Measurements from ENCODE around the gene CYTH1.

CYTH1 gene

GRCh38 chr17:78804777-78805176 is 22.7 kb upstream of the CYTH1 start:
- Histone ChIP-seq H3K36me3 (ENCODE audit: control insufficient read depth, insufficient read depth, low read length) (peaks cover 45% of the 10 kb centered on the region), H3K27me3 (replicated peaks; ENCODE audit: control insufficient read depth, insufficient read depth, low read length) (no peaks in the 10 kb centered on the region), H3K4me3 (replicated peaks; ENCODE audit: low read depth, low read length) (no peak overlapping the region)
- DNase-seq (ENCODE audit: extremely low read depth, insufficient read length) = no peak
- no peak for TF ChIP-seq CTCF (IDR thresholded peaks at IDR 0.05; ENCODE audit: insufficient read depth, low read length, poor library complexity, severe bottlenecking)

DNA sequence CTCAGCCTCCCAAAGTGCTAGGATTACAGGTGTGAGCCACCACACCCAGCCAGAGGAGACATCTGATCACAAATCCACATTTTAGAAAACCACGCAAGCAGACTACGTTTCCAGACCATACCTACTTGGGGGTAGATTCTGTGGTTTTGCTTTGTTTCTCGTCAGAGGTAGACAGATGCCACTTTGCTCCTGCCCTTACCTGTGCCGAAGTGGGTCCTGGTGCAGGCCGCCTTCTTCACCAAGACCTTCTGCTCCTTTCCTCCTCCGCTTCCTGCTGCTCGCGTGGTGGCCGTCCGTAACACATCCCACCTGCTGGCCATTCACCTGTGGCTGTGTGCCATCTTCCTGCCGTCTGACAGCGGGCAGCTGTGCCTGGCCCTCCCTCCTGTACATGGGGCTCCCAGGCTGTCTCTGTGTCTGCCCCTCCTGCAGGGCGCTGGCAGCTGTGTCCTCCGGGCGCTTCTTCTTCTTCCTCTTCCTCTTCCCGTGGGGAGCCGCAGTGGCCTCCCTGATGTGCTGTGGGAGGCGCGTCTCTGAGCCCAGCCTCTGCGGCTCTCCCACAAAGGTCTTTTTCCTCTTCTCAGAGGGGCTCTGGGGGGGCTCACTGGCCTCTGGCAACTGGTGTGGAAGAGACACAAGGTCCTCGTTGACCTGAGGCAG is 21.2 kb upstream of the CYTH1 start:
- H3K4me3 ChIP-seq (replicated peaks; ENCODE audit: low read depth, low read length) = no peak overlapping the region
- TF ChIP-seq CTCF (IDR thresholded peaks at IDR 0.05; ENCODE audit: insufficient read depth, low read length, poor library complexity, severe bottlenecking) = no peak
- DNase-seq (ENCODE audit: extremely low read depth, insufficient read length) = no peak
- H3K36me3 ChIP-seq (ENCODE audit: control insufficient read depth, insufficient read depth, low read length) = peaks cover 50% of the 10 kb centered on the region
- no peaks in the 10 kb centered on the region for H3K27me3 ChIP-seq (replicated peaks; ENCODE audit: control insufficient read depth, insufficient read depth, low read length)

DNA sequence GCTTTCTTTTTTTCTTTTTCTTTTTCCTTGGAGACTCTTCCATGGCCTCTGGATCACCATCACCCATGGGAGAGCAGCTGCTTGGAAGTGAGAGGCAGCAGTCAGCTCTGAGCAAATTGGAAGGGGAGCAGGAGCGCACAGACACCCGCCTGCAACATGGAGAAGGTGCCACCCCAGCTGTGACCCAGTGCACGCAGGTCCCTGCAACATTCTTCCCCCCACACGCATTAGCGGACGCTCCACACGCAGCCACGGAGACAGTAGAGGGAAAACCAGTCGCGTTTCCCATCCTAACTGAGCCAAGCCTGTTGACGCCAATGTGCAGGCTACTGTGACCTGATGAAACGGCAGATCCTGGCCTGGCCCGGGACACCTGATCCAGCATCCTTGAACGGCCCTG is 20.4 kb upstream of the CYTH1 start:
- TF ChIP-seq CTCF (IDR thresholded peaks at IDR 0.05; ENCODE audit: insufficient read depth, low read length, poor library complexity, severe bottlenecking) = no peak
- H3K27me3 ChIP-seq (replicated peaks; ENCODE audit: control insufficient read depth, insufficient read depth, low read length) = no peaks in the 10 kb centered on the region
- no peak for DNase-seq (ENCODE audit: extremely low read depth, insufficient read length)
- peaks cover 54% of the 10 kb centered on the region for H3K36me3 ChIP-seq (ENCODE audit: control insufficient read depth, insufficient read depth, low read length)
- no peak overlapping the region for H3K4me3 ChIP-seq (replicated peaks; ENCODE audit: low read depth, low read length)

GRCh38 chr17:78802008-78802407 is 19.9 kb upstream of the CYTH1 start:
- no peak overlapping the region for H3K4me3 ChIP-seq (replicated peaks; ENCODE audit: low read depth, low read length)
- TF ChIP-seq CTCF (IDR thresholded peaks at IDR 0.05; ENCODE audit: insufficient read depth, low read length, poor library complexity, severe bottlenecking) = no peak
- DNase-seq (ENCODE audit: extremely low read depth, insufficient read length) = no peak
- H3K36me3 ChIP-seq (ENCODE audit: control insufficient read depth, insufficient read depth, low read length) = peaks cover 52% of the 10 kb centered on the region
- H3K27me3 ChIP-seq (replicated peaks; ENCODE audit: control insufficient read depth, insufficient read depth, low read length) = no peaks in the 10 kb centered on the region

DNA sequence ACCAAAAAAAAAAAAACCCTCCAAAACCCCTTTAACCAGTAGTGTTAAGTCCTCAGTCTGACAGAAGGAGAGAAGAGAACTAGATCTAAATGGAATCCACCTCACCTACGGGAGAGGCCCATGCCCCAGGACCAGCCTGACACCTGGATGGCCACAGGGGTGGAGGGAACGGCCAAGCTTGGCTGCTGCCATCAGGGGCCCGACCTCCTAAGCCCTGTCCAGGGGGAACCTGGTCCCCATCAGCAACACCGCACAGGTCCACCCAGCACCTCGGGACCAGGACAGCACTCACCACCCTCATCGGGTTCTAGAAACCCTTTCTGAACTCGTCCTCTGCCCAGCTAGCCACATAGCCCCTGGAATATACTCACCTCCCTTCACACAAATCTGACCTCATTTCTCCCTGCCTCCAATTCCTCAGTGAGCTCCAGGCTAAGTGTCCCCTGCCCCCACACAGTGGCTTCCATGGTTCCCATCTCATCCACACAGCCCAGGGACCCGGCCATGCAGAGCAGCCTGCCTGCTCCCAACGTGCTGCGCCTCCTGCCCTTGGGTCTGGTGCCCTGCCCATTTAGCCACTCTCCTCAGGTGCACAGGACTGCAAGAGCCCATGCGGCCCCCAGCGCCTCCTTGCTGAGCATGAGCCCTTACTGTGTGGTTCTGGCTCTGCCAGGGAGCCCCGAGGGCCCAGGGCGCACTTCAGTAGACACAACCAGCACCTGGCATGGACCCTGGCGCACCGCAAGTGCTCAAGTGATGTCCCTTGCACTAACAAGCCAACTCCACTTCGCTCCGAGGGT is 18.3 kb upstream of the CYTH1 start:
- no peak for TF ChIP-seq CTCF (IDR thresholded peaks at IDR 0.05; ENCODE audit: insufficient read depth, low read length, poor library complexity, severe bottlenecking)
- Histone ChIP-seq H3K36me3 (ENCODE audit: control insufficient read depth, insufficient read depth, low read length) (peaks cover 50% of the 10 kb centered on the region), H3K27me3 (replicated peaks; ENCODE audit: control insufficient read depth, insufficient read depth, low read length) (no peaks in the 10 kb centered on the region), H3K4me3 (replicated peaks; ENCODE audit: low read depth, low read length) (no peak overlapping the region)
- no peak for DNase-seq (ENCODE audit: extremely low read depth, insufficient read length)
